GM21717 (cell line): Measurements from ENCODE around the gene KLRC2.
"Not testable (repeated sequence)": the region's sequence is repeated elsewhere in the genome, so short reads cannot be mapped to it uniquely, and the experiment has no call there.

Source experiments
- ATAC-seq: cut with Tn5 transposase; IDR thresholded peaks from one replicate; pipeline ENCODE4 v1.9.1; 2021; ENCODE audit warnings: mild to moderate bottlenecking, moderate library complexity; ENCODE audit not compliant: unreplicated experiment

Gene KLRC2

DNA sequence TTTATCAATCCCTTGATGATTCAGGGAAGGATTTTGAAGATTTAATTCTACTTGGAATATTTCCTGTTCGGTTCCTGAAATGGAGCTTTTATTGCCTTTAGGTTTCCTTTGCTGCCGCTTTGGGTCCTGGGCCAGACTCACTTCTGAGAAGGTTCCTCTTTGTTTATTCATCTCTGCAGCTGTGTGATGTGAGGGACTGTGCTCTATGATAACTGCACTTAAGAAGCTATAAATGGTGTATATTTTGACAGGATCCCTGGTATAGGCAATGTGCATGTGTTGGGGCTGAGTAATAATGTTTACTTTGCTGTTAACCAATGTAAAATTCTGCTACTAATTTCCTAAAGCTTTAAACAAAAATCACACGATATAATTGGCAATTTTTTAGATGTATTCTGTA, at the start of gene KLRC2:
Gene KLRC2 (minus strand): TSS at position 195 of the 400 bp plus-strand sequence. CDS start 24 bp downstream, at position 171.
- not testable (repeated sequence) for ATAC-seq

DNA sequence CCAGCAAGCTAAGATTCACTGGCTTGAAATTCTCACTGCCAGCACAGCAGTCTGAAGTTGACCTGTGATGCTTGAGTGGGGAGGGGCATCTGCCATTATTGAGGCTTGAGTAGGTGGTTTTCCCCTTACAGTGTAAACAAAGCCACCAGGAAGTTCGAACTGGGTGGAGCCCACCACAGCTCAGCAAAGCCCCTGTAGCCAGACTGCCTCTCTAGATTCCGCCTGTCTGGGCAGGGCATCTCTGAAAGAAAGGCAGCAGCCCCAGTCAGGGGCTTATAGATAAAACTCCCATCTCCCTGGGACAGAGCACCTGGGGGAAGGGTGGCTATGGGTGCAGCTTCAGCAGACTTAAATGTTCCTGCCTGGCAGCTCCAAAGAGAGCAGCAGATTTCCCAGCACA, 46.1 kb upstream of the KLRC2 start:
- ATAC-seq = not testable (repeated sequence)

DNA sequence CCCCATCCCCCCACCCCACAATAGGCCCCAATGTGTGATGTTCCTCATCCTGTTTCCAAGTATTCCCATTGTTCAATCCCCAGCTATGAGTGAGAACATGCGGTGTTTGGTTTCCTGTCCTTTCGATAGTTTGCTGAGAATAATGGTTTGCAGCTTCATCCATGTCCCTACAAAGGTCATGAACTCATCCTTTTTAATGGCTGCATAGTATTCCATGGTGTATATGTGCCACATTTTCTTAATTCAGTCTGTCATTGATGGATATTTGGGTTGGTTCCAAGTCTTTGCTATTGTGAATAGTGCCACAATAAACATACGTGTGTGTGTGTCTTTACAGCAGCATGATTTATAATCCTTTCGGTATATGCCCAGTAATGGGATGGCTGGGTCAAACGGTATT, 37.0 kb upstream of the KLRC2 start:
- ATAC-seq = not testable (repeated sequence)

DNA sequence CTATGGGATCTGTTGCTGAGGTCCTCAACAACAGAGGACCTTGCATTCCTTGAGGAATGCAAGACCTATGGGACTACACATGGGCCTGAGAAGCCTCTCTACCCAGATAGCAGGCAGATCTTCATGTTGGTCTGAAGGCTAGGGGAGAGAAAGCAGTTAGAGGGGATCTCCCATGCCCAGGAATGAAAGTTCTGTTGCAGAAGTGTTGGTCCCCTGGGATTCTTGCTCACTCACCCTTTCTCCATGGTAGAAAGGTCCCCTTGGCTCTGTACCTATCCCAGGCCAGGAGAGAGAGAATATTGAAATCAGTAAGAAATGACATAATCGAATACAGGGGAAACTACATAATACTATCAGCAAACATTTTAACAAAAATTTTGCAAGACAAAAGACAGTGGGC, 33.9 kb upstream of the KLRC2 start:
- ATAC-seq = no peak

DNA sequence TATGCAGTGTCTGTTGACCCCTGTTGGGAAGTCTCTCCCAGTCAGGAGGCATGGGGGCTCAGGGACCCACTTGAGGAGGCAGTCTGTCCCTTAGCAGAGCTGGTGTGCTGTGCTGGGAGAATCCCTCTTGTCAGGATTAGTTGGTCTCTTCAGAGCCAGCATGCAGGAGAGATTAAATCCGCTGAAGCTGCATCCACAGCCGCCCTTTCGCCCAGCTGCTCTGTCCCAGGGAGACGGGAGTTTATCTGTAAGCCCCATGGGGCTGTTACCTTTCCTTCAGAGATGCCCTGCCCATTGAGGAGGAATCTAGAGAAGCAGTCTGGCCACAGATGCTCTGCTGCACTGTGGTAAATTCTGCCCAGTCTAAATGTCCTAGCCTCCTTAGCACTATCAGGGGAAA, 30.5 kb upstream of the KLRC2 start:
- ATAC-seq = no peak

DNA sequence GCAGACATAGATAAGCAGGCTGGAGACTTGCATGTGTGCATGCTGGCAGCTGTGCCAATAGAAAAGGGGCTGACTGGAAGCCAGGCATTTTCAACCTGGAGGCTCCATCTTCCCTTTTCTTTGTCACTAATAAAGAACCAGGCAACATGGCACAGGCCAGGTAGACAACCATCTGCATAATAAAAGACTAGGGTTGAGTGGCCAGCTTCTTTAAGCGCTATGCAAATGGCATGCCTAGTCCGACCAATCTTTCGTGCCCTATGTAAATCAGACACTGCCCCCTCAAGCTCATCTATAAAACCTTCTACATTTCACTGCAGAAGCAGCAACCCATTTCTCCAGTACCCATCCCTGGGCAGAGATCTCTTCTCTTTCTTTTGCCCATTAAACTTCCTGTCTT, 21.9 kb upstream of the KLRC2 start:
- ATAC-seq = no peak

DNA sequence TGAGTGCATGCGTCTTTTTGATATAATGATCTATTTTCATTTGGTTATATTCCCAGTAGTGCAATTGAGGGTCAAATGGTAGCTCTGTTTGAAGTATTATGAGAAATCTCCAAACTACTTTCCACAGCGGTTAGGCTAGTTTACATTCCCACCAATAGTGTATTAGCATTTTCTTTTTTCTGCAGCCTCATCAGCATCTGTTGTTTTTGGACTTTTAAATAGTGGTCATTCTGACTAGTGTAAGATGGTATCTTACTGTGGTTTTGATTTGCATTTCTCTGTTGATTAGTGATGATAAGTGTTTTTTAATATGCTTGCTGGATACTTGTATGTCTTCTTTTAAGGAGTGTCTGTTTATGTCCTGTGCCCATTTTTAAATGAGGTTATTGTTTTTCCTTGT, 21.0 kb upstream of the KLRC2 start:
- no peak for ATAC-seq

DNA sequence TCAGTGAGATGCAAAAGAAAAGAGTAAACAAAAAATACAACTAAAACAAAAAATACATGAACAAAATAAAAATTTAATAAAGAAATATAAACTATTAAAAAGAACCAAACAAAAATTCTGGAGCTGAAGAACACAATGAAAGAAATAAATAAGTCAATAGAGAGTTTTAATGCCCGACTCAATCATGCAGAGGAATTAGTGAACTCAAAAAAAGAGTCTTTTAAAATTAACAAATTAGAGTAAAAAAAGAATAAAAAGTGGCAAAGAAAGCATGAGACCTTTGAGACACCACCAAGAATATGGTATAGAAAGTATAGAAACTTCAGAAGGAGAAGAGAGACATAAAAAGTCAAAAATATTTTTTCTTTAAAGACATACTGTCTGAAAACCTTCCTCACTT, 20.0 kb upstream of the KLRC2 start:
- no peak for ATAC-seq

DNA sequence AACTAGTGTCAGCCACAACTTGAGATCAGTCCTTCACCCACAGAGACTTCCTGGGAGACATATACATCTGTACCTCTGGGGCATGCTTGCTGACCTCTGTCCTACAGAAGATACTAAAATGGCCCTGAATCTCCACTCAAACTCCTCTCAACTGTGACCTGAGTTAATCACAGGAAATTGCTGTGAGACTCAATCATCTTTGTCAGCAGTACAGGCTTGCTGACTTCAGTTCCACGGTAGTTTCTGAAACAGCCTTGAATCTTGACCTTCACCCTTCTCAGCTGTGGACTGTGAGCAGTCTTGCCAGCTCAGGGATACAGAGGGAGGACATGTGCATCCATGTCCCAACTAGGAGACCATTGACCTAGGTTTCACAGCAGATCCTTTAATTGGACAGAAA, 18.7 kb upstream of the KLRC2 start:
- no peak for ATAC-seq

DNA sequence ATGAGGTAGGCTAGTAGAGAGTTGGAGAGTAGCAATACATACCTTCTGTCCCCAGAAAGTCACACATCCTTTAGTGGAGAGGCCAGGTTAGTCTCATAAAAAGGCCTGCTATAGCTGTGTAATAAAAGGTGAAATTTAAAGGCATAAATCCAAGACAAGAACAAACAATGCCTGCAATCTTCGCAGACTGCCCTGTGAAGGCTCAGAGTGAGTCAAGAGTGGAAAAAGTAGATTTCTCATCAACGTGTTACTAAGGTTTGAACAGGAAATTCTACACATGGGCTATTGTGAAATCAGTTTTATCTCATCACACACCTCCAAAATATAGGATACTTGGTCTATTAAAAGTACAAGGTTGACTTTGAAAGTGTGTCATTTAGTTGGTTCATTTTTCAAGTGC, 17.3 kb upstream of the KLRC2 start, which contains the start of gene KLRC1:
Gene KLRC1 (minus strand): TSS at position 222 of the 400 bp plus-strand sequence. CDS start 2,221 bp downstream, outside the sequence.
- no peak for ATAC-seq

DNA sequence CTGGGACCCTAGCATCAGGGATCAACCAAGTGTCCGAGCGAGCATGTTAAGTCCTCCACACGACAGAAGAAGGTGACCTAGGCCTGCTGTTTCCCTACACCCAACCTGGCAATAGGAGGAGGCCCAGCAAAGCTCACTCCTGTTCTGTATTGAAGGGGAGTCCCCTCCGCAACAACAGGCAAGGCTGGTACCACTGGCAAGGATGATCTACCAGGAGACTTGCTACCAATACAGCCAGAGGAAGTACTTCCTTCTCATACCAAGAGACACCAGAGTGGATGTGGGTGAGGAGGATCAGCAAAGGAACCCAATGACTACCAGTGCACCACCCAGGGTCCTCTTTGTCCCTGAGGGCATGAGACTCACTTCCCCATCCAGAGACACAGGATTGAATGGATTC, 12.4 kb upstream of the KLRC2 start:
- ATAC-seq = no peak

DNA sequence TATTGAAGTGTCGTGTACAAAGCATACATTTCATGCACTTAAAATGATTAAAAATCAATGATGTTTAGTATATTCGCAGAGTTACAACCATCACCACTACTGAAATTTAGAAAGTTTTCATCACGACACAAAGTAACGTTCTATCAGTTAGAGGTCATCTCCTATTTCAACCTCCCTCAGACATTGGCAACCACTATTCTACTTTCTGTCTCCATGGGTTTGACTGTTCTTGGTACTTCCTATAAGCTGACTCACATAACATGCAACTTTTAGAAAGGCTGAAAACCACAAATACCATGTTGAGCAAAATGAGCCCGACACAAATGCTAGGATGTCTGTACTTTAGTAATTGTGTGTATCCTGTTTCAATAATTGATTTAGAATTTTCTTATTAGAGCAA, 10.2 kb upstream of the KLRC2 start:
- not testable (repeated sequence) for ATAC-seq

DNA sequence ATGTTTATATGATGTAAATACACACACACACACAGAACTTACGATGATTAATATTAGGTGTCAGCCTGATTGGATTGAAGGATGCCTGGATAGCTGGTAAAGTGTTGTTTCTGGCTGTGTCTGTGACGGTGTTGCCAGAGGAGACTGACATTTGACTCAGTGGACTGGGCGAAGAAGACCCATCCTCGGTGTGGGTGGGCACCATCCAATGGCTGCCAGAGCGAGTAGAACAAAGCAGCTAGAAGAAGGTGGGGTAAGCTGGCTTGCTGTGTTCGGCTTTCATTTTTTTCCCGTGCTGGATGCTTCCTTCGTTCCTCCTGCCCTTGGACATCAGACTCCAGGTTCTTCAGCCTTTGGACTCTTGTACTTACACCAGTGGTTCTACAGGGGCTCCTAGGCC, 5.3 kb upstream of the KLRC2 start:
- ATAC-seq = not testable (repeated sequence)

DNA sequence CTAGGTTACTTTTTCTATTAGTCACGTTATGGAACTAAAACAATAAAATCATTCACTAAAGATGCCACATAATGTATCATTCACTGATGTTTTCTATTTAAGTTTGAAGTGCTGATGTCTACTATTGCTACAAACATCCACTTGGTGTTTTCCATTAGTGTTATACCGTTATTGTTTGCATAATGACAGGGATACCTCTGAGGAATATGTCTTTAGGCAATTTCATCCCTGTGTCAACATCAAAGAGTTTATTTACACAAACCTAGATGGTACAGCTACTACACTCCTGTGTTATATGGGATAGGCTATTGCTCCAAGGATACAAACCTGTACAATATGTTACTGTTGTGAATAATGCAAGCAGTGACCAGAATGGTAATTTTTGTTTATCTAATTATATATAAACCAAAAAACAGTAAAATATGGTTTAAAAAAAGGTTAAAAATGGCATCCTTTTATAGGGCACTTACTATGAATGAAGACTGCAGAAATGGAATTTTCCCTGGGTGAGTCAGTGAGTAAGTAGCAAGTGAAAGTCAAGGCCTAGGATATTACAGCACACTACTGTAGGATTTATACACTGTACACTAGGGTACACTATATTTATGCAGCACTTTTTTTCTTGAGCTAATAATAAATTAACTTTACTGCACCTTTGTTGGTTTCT, 3.9 kb upstream of the KLRC2 start:
- not testable (repeated sequence) for ATAC-seq

DNA sequence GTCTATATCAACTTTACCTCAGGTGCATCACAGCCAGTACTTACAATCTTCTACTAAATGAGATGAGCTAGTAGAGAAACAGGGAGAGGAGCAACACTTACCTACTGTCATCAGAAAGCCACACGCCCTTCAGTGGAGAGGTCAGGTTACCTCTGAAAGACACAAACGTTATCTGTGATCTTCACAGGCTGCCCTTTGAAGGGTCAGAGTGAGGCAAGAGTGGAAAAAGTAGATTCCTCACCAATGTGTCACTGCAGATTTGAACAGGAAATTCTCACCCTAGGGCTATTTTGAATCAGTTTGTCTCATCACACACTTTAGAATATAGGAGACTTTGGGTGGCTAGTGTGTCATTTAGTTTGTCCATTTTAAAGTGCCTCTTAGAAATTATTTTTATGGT, 1.8 kb upstream of the KLRC2 start:
- not testable (repeated sequence) for ATAC-seq

DNA sequence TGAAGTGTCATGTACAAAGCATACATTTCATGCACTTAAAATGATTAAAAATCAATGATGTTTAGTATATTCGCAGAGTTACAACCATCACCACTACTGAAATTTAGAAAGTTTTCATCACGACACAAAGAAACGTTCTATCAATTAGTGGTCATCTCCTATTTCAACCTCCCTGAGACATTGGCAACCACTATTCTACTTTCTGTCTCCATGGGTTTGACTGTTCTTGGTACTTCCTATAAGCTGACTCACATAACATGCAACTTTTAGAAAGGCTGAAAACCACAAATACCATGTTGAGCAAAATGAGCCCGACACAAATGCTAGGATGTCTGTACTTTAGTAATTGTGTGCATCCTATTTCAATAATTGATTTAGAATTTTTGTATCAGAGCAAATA, 5.2 kb downstream of the KLRC2 start:
- not testable (repeated sequence) for ATAC-seq

DNA sequence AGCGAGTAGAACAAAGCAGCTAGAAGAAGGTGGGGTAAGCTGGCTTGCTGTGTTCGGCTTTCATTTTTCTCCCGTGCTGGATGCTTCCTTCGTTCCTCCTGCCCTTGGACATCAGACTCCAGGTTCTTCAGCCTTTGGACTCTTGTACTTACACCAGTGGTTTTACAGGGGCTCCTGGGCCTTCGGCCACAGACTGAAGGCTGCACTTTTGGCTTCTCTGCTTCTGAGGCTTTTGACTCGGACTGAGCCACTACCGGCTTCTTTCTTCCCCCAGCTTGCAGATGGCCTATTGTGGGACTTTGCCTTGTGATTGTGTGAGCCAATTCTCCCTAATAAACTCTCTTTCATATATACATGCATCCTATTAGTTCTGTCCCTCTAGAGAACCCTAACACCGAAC, 9.9 kb downstream of the KLRC2 start:
- not testable (repeated sequence) for ATAC-seq

DNA sequence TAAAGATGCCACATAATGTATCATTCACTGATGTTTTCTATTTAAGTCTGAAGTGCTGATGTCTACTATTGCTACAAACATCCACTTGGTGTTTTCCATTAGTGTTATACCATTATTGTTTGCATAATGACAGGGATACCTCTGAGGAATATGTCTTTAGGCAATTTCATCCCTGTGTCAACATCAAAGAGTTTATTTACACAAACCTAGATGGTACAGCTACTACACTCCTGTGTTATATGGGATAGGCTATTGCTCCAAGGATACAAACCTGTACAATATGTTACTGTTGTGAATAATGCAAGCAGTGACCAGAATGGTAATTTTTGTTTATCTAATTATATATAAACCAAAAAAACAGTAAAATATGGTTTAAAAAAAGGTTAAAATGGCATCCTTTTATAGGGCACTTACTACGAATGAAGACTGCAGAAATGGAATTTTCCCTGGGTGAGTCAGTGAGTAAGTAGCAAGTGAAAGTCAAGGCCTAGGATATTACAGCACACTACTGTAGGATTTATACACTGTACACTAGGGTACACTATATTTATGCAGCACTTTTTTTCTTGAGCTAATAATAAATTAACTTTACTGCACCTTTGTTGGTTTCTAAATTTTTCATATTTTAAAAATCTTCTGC, 11.4 kb downstream of the KLRC2 start:
- not testable (repeated sequence) for ATAC-seq

DNA sequence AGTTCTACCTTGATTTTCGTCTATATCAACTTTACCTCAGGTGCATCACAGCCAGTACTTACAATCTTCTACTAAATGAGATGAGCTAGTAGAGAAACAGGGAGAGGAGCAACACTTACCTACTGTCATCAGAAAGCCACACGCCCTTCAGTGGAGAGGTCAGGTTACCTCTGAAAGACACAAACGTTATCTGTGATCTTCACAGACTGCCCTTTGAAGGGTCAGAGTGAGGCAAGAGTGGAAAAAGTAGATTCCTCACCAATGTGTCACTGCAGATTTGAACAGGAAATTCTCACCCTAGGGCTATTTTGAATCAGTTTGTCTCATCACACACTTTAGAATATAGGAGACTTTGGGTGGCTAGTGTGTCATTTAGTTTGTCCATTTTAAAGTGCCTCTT, 13.7 kb downstream of the KLRC2 start:
- not testable (repeated sequence) for ATAC-seq

DNA sequence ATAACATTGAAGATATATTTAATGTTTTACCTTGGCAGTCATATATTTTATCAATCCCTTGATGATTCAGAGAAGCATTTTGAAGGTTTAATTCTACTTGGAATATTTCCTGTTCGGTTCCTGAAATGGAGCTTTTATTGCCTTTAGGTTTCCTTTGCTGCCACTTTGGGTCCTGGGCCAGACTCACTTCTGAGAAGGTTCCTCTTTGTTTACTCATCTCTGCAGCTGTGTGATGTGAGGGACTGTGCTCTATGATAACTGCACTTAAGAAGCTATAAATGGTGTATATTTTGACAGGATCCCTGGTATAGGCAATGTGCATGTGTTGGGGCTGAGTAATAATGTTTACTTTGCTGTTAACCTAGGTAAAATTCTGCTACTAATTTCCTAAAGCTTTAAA, 15.5 kb downstream of the KLRC2 start, which contains the start of gene KLRC3:
Gene KLRC3 (minus strand): TSS at position 262 of the 400 bp plus-strand sequence. CDS start 45 bp downstream, at position 217.
- ATAC-seq = not testable (repeated sequence)

DNA sequence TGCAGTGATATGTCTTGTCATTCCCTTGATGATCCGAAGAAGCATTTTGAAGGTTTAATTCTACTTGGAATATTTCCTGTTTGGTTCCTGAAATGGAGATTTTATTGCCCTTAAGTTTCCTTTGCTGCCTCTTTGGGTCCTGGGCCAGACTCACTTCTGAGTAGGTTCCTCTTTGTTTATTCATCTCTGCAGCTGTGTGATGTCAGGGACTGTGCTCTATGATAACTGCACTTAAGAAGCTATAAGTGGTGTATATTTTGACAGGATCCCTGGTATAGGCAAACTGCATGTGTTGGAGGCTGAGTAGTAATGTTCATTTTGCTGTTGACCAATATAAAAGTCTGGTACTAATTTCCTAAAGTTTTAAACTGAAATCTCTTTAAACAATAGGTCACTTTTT, 26.4 kb downstream of the KLRC2 start, which contains the start of gene KLRC4:
Gene KLRC4 (minus strand): TSS at position 366 of the 400 bp plus-strand sequence. CDS start 182 bp downstream, at position 184.
- ATAC-seq = no peak

DNA sequence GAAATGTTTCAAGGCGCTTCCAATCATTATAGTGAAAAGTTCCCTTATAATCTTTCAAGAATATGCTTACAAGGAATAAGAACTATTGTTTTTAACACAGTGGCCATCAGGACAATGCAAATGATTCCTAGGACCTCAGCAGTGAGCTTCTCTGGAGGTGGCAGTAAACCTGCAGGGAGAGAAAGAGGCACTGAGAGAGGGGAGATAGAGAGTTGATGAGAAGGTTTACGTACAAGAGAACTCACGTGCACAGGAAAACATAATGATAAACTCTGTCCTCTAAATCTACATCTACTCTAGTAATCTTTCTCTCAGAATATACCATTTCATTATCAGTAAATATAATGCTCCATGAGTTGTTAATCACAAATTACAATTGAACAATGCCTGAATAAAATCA, 27.0 kb downstream of the KLRC2 start:
- ATAC-seq = no peak
